Activated T-cell treated with anti-CD3 and anti-CD28 coated beads, Interleukin-2, amount 50 U/mL, for 24 hours (primary cell): ENCODE results near the gene SV2A.
"Not testable (repeated sequence)": the region's sequence is repeated elsewhere in the genome, so short reads cannot be mapped to it uniquely, and the experiment has no call there.

Experiments
- DNase-seq: peaks from one replicate; pipeline ENCODE4 v3.0.0-alpha.2; 2020
- H3K27ac Mint-ChIP-seq: 2 replicates; pipeline ENCODE4 v1.8.0; 2020; ENCODE audit warnings: mild to moderate bottlenecking, mixed read lengths
- H3K27me3 Mint-ChIP-seq: 2 replicates; pipeline ENCODE4 v1.8.0; 2020; ENCODE audit warnings: mixed read lengths
- H3K36me3 Mint-ChIP-seq: 2 replicates; pipeline ENCODE4 v1.8.0; 2020; ENCODE audit warnings: low read depth, mixed read lengths
- H3K4me1 Mint-ChIP-seq: 2 replicates; pipeline ENCODE4 v1.8.0; 2020; ENCODE audit warnings: low read depth, mixed read lengths
- H3K4me3 Mint-ChIP-seq: 2 replicates; pipeline ENCODE4 v1.8.0; 2020; ENCODE audit warnings: mild to moderate bottlenecking, moderate library complexity, mixed read lengths
- H3K9me3 Mint-ChIP-seq: 2 replicates; pipeline ENCODE4 v1.8.0; 2020; ENCODE audit warnings: mixed read lengths

SV2A gene

GRCh38 chr1:149886396-149887195 lies 31.0 kb downstream of the SV2A start:
- Mint-ChIP-seq H3K9me3 (no peaks in the 10 kb centered on the region), H3K4me3 (no peak overlapping the region), H3K36me3 (no peaks in the 10 kb centered on the region), H3K4me1 (peaks cover 16% of the 10 kb centered on the region), H3K27ac (no peak overlapping the region), H3K27me3 (no peaks in the 10 kb centered on the region)
- peak; percentile 88 for DNase-seq

GRCh38 chr1:149886121-149886395 lies 31.6 kb downstream of the SV2A start:
- DNase-seq, H3K27me3 Mint-ChIP-seq, H3K9me3 Mint-ChIP-seq, H3K27ac Mint-ChIP-seq, H3K4me3 Mint-ChIP-seq, H3K36me3 Mint-ChIP-seq: not testable (repeated sequence)
- peaks cover 19% of the 10 kb centered on the region for H3K4me1 Mint-ChIP-seq

GRCh38 chr1:149885339-149886120 lies 32.1 kb downstream of the SV2A start:
- peak; percentile 78 for DNase-seq
- H3K36me3 Mint-ChIP-seq, result no peaks in the 10 kb centered on the region
- H3K9me3 Mint-ChIP-seq, result no peaks in the 10 kb centered on the region
- H3K27me3 Mint-ChIP-seq, result no peaks in the 10 kb centered on the region
- no peak overlapping the region for H3K27ac Mint-ChIP-seq
- H3K4me3 Mint-ChIP-seq, result no peak overlapping the region
- H3K4me1 Mint-ChIP-seq, result peaks cover 19% of the 10 kb centered on the region

GRCh38 chr1:149884433-149885338 lies 33.0 kb downstream of the SV2A start:
- Mint-ChIP-seq H3K27ac (no peak overlapping the region), H3K9me3 (no peaks in the 10 kb centered on the region), H3K4me1 (peaks cover 23% of the 10 kb centered on the region), H3K4me3 (no peak overlapping the region), H3K27me3 (no peaks in the 10 kb centered on the region), H3K36me3 (no peaks in the 10 kb centered on the region)
- no peak for DNase-seq

GRCh38 chr1:149883598-149884247 lies 33.9 kb downstream of the SV2A start:
- H3K9me3 Mint-ChIP-seq, result no peaks in the 10 kb centered on the region
- no peaks in the 10 kb centered on the region for H3K27me3 Mint-ChIP-seq
- no peak overlapping the region for H3K27ac Mint-ChIP-seq
- no peaks in the 10 kb centered on the region for H3K36me3 Mint-ChIP-seq
- no peak for DNase-seq
- no peak overlapping the region for H3K4me3 Mint-ChIP-seq
- peaks cover 29% of the 10 kb centered on the region for H3K4me1 Mint-ChIP-seq

- no peaks in the 10 kb centered on the region for H3K36me3 Mint-ChIP-seq
- H3K27me3 Mint-ChIP-seq, result no peaks in the 10 kb centered on the region
- DNase-seq, result no peak
- H3K27ac Mint-ChIP-seq, result peak overlapping the region; percentile 56
- H3K4me3 Mint-ChIP-seq, result no peak overlapping the region
- peaks cover 33% of the 10 kb centered on the region for H3K4me1 Mint-ChIP-seq
- H3K9me3 Mint-ChIP-seq, result no peaks in the 10 kb centered on the region
Observed at GRCh38 chr1:149881876-149882275, 35.8 kb downstream of the SV2A start.

- Mint-ChIP-seq H3K4me3 (peak overlapping the region; percentile 25), H3K4me1 (peaks cover 33% of the 10 kb centered on the region), H3K9me3 (no peaks in the 10 kb centered on the region), H3K36me3 (no peaks in the 10 kb centered on the region), H3K27me3 (no peaks in the 10 kb centered on the region), H3K27ac (peak overlapping the region; percentile 85)
- no peak for DNase-seq
Observed at GRCh38 chr1:149879556-149879955, 38.1 kb downstream of the SV2A start.

GRCh38 chr1:149877211-149877946 lies 40.3 kb downstream of the SV2A start:
- Mint-ChIP-seq H3K4me3 (no peak overlapping the region), H3K27ac (peak overlapping the region; percentile 2), H3K27me3 (no peaks in the 10 kb centered on the region), H3K9me3 (no peaks in the 10 kb centered on the region), H3K36me3 (no peaks in the 10 kb centered on the region), H3K4me1 (peaks cover 32% of the 10 kb centered on the region)
- no peak for DNase-seq

- not testable (repeated sequence) for H3K9me3 Mint-ChIP-seq, H3K27ac Mint-ChIP-seq, H3K4me1 Mint-ChIP-seq, H3K4me3 Mint-ChIP-seq, H3K27me3 Mint-ChIP-seq, DNase-seq, H3K36me3 Mint-ChIP-seq
Observed at GRCh38 chr1:149873060-149873459, 44.6 kb downstream of the SV2A start.

GRCh38 chr1:149866887-149867286 lies 50.8 kb downstream of the SV2A start:
- H3K36me3 Mint-ChIP-seq, H3K4me1 Mint-ChIP-seq, DNase-seq: not testable (repeated sequence)

GRCh38 chr1:149861497-149862054 lies 56.1 kb downstream of the SV2A start:
- not testable (repeated sequence) for H3K27me3 Mint-ChIP-seq, H3K4me1 Mint-ChIP-seq, DNase-seq, H3K27ac Mint-ChIP-seq, H3K36me3 Mint-ChIP-seq, H3K9me3 Mint-ChIP-seq, H3K4me3 Mint-ChIP-seq

More at GRCh38 chr1:149866887-149867286, 50.8 kb downstream of the SV2A start:
- not testable (repeated sequence) for H3K9me3 Mint-ChIP-seq, H3K27ac Mint-ChIP-seq, H3K27me3 Mint-ChIP-seq, H3K4me3 Mint-ChIP-seq

- H3K27me3 Mint-ChIP-seq, H3K36me3 Mint-ChIP-seq, H3K27ac Mint-ChIP-seq, H3K4me1 Mint-ChIP-seq, H3K4me3 Mint-ChIP-seq, H3K9me3 Mint-ChIP-seq, DNase-seq: not testable (repeated sequence)
Observed at GRCh38 chr1:149860684-149861496, 56.8 kb downstream of the SV2A start.

GRCh38 chr1:149860271-149860670 lies 57.4 kb downstream of the SV2A start:
- not testable (repeated sequence) for H3K27me3 Mint-ChIP-seq, DNase-seq, H3K4me1 Mint-ChIP-seq, H3K4me3 Mint-ChIP-seq, H3K9me3 Mint-ChIP-seq, H3K27ac Mint-ChIP-seq, H3K36me3 Mint-ChIP-seq
